Suprapubic skin (tissue), 4 donors: ENCODE data around the gene PRRT3. TPM values are rescaled to one million over a fixed set of nuclear protein-coding genes. Genes with fewer than 3 reads are reported as not detected.
"Not testable (repeated sequence)": the region's sequence is repeated elsewhere in the genome, so short reads cannot be mapped to it uniquely, and the experiment has no call there.

ENCODE experiments used
- DNase-seq, 2 donors: peaks; one replicate each; pipeline ENCODE4 v3.0.0-alpha.2; 2019; ENCODE audit warnings: low spot score in 2 of 2
- H3K27ac ChIP-seq: fragments of 200-600 bp; sonication (generic); one replicate; pipeline ENCODE4 v1.5.1; 2019
- H3K27me3 ChIP-seq: fragments of 200-600 bp; sonication (generic); one replicate; pipeline ENCODE4 v1.5.1; 2019
- H3K36me3 ChIP-seq: fragments of 200-600 bp; sonication (generic); one replicate; pipeline ENCODE4 v1.5.1; 2019
- H3K4me1 ChIP-seq: fragments of 200-600 bp; sonication (generic); one replicate; pipeline ENCODE4 v1.5.1; 2019
- H3K4me3 ChIP-seq: fragments of 200-600 bp; sonication (generic); one replicate; pipeline ENCODE4 v1.5.1; 2019; ENCODE audit warnings: mild to moderate bottlenecking
- H3K9me3 ChIP-seq: fragments of 200-600 bp; sonication (generic); one replicate; pipeline ENCODE4 v1.5.1; 2019
- EP300 ChIP-seq: sonication (generic); formaldehyde crosslinking; IDR thresholded peaks from one replicate; pipeline ENCODE4 v1.6.1; 2017; ENCODE audit warnings: antibody characterized with exemption
- POLR2A ChIP-seq, 2 donors: fragments of 450-650 bp; IDR thresholded peaks; one replicate each; pipeline ENCODE4 v1.6.1; 2017; ENCODE audit warnings: antibody characterized with exemption in 2 of 2, mild to moderate bottlenecking in 2 of 2, moderate library complexity in 2 of 2
- POLR2AphosphoS5 ChIP-seq, 3 donors: sonication (generic); formaldehyde crosslinking; IDR thresholded peaks; one replicate each; pipeline ENCODE4 v1.6.1; 2017; ENCODE audit warnings: antibody characterized with exemption in 3 of 3
- WGBS: methylation state at CpG from one replicate; pipeline ENCODE4 v1.1.5; 2018; 5-methylcytosine and 5-hydroxymethylcytosine counted together
- total RNA-seq, 4 donors: library from RNA; depleted of rRNA; stranded (reverse); fragments of >200 nt; gene quantifications; one replicate each; pipeline ENCODE4 v1.1.0, GENCODE V29; 2016
- TF ChIP-seq, protein P1 (sequence below), 2 donors: fragments of 200-600 bp in 1 of 2; fragments of 450-650 bp in 1 of 2; sonication (generic) in 1 of 2; IDR thresholded peaks; one replicate each; pipeline ENCODE4 v1.5.1; 2016 to 2019; ENCODE audit warnings: antibody characterized with exemption in 2 of 2, mild to moderate bottlenecking in 1 of 2, moderate library complexity in 1 of 2

Gene PRRT3
- total RNA-seq, 4 donors from 2014 or later, result 2.5 to 6.1 (median 3.0) TPM

DNA sequence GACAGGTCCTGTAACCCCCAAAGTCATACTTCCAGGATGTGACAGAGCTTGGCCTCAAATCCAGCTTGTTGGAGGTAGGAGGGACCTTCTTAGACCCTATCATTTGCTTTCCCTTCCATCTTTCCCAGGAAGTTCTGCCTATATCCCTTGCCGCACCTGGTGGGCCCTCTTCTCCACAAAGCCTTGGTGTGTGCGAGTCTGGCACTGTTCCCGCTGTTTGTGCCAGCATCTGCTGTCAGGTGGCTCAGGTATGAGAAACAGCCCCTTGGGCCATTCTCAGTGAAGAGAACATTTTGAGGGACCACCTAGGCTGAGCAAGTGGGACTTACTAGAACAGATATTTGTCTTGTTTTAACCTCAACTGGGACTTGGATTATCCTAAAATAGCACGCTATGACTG, 48.3 kb downstream of the PRRT3 start:
- TF ChIP-seq POLR2AphosphoS5 (IDR thresholded peaks at IDR 0.05), result no peak
- WGBS, result 68% methylated on average over 2 of the region's 4 CpGs
- Histone ChIP-seq H3K36me3 (peaks cover 13% of the 10 kb centered on the region), H3K4me3 (peak overlapping the region; percentile 53), H3K27ac (peak overlapping the region; percentile 89), H3K27me3 (no peaks in the 10 kb centered on the region), H3K9me3 (no peaks in the 10 kb centered on the region), H3K4me1 (peaks cover 46% of the 10 kb centered on the region)
- DNase-seq, result no peak

DNA sequence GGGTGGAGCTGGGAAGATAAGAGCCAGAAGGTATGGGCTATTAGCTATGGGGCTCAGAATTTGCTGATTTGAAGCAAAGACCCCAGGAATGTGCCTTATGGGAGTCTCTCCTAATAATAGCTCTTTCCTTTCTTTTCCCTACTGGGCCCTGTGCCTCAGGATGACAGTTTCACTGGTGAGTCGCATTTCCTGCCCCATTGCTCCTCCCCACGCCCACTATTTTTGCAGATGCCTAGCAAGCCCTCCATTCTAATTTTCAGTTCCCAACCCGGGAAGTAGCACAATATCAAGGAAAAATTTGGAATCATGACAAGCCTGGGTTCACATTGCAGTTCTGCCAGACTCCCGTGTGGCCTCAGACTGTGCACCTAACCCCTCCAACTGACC, 49.0 kb downstream of the PRRT3 start:
- peak overlapping the region; percentile 53 for H3K4me3 ChIP-seq
- WGBS, result 17% methylated on average over 4 of the region's 4 CpGs
- peaks cover 6% of the 10 kb centered on the region for H3K36me3 ChIP-seq
- DNase-seq, result no peak
- H3K4me1 ChIP-seq, result peaks cover 47% of the 10 kb centered on the region
- no peaks in the 10 kb centered on the region for H3K27me3 ChIP-seq
- H3K9me3 ChIP-seq, result no peaks in the 10 kb centered on the region
- peak overlapping the region; percentile 89 for H3K27ac ChIP-seq
- TF ChIP-seq POLR2A (IDR thresholded peaks at IDR 0.05), result no peak
- TF ChIP-seq POLR2AphosphoS5 (IDR thresholded peaks at IDR 0.05), result no peak
- TF ChIP-seq, protein P1, sequence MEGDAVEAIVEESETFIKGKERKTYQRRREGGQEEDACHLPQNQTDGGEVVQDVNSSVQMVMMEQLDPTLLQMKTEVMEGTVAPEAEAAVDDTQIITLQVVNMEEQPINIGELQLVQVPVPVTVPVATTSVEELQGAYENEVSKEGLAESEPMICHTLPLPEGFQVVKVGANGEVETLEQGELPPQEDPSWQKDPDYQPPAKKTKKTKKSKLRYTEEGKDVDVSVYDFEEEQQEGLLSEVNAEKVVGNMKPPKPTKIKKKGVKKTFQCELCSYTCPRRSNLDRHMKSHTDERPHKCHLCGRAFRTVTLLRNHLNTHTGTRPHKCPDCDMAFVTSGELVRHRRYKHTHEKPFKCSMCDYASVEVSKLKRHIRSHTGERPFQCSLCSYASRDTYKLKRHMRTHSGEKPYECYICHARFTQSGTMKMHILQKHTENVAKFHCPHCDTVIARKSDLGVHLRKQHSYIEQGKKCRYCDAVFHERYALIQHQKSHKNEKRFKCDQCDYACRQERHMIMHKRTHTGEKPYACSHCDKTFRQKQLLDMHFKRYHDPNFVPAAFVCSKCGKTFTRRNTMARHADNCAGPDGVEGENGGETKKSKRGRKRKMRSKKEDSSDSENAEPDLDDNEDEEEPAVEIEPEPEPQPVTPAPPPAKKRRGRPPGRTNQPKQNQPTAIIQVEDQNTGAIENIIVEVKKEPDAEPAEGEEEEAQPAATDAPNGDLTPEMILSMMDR (IDR thresholded peaks at IDR 0.05), result no peak
- no peak for TF ChIP-seq EP300

DNA sequence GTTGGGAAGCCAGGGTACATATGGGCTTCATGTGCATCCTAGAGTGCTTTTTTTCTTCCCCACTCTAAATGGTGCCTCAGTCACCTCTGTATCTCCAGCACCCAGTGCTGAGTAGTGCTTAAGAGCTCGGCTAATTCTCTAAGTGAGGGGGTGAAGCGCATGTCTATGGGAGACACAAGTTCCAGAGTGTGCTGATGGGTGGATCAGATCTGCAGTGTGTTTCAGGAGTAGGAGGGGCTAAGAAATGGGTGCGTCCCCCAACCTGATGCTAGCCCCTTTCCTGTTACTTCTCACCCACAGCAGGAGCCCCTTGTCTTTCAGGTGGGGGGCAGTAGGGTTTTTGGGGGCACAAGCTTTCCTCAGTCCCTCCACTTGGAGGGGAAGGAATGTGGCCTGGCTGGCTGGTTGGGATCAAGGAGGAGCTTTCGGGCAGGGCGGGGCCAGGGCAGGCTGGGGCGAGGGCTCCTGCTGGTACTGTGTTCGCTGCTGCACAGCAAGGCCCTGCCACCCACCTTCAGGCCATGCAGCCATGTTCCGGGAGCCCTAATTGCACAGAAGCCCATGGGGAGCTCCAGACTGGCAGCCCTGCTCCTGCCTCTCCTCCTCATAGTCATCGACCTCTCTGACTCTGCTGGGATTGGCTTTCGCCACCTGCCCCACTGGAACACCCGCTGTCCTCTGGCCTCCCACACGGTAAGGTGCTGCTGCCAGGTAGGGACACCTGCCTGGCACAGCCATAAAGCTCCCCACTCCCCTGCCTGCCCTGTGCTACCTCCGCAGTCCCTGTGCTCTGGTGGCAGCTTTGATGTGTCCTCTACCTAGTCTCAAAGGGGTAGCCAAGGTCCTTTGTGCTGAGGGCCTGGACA, 49.6 kb downstream of the PRRT3 start, which contains the start of gene IL17RE:
Gene IL17RE (plus strand): TSS at position 477 of the 866 bp plus-strand sequence. CDS start 85 bp downstream, at position 562.
- peak within 1 kb of the TSS; percentile 89 for H3K27ac ChIP-seq
- TF ChIP-seq EP300, result no peak
- no peak for TF ChIP-seq POLR2AphosphoS5 (IDR thresholded peaks at IDR 0.05)
- no peak for TF ChIP-seq POLR2A (IDR thresholded peaks at IDR 0.05)
- TF ChIP-seq, protein P1 (IDR thresholded peaks at IDR 0.05), result no peak
- peaks cover 4% of the 10 kb centered on the region for H3K36me3 ChIP-seq
- peak in 1 of 2 donors; percentile 73 for DNase-seq
- 38% methylated on average over 10 of the region's 13 CpGs for WGBS
- no peaks in the 10 kb centered on the region for H3K27me3 ChIP-seq
- H3K4me1 ChIP-seq, result peaks cover 50% of the 10 kb centered on the region
- no peaks in the 10 kb centered on the region for H3K9me3 ChIP-seq
- H3K4me3 ChIP-seq, result peak within 1 kb of the TSS; percentile 53

DNA sequence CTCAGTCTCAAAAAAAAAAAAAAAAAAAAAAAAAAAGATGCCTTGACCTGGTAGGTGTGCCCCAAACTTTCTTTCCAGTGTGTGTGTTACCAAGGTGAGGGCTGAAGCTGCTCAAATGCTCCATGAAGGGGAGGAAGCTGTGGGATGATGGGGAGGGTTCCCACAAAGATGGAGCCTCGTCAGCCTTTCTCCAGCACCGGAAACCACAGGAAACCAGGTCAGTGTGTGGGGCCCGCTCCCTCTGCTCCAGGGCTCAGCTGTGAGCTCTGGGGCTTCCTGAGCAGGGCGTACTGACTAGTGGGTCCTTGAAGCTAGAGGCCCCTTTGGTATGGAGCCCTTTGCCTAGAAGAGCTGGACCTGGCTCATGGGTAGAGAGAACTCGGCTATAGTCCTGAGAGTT, 50.2 kb downstream of the PRRT3 start:
- 67% methylated on average over 5 of the region's 5 CpGs for WGBS
- DNase-seq, result no peak
- TF ChIP-seq, protein P1 (IDR thresholded peaks at IDR 0.05), result no peak
- TF ChIP-seq POLR2AphosphoS5 (IDR thresholded peaks at IDR 0.05) (no peak), EP300 (no peak), POLR2A (IDR thresholded peaks at IDR 0.05) (no peak)
- peaks cover 4% of the 10 kb centered on the region for H3K36me3 ChIP-seq
- H3K9me3 ChIP-seq, result no peaks in the 10 kb centered on the region
- H3K4me3 ChIP-seq, result no peak overlapping the region
- H3K27me3 ChIP-seq, result no peaks in the 10 kb centered on the region
- H3K27ac ChIP-seq, result peak overlapping the region; percentile 89
- H3K4me1 ChIP-seq, result peaks cover 55% of the 10 kb centered on the region

DNA sequence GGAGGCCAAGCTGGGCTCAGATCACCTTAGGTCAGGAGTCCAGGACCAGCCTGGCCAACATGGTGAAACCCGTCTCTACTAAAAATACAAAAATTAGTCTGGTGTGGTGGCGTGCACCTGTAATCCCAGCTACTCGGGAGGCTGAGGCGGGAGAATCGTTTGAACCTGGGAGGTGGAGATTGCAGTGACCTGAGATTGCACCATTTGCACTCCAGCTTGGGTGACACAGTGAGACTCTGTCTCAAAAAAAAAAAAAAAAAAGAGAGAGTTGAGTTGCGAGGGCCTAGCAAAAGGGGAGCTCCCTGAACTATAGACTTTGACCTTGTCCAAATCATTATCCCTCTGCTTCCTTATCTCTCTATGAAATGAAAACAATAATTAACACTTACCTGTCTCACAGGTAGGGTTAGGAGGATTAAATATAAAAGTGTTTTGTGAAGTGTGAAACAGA, 51.2 kb downstream of the PRRT3 start:
- WGBS, result 96% methylated on average over 6 of the region's 6 CpGs
- H3K4me3 ChIP-seq, H3K27me3 ChIP-seq, DNase-seq, H3K9me3 ChIP-seq, H3K27ac ChIP-seq, H3K36me3 ChIP-seq: not testable (repeated sequence)
- peaks cover 53% of the 10 kb centered on the region for H3K4me1 ChIP-seq

DNA sequence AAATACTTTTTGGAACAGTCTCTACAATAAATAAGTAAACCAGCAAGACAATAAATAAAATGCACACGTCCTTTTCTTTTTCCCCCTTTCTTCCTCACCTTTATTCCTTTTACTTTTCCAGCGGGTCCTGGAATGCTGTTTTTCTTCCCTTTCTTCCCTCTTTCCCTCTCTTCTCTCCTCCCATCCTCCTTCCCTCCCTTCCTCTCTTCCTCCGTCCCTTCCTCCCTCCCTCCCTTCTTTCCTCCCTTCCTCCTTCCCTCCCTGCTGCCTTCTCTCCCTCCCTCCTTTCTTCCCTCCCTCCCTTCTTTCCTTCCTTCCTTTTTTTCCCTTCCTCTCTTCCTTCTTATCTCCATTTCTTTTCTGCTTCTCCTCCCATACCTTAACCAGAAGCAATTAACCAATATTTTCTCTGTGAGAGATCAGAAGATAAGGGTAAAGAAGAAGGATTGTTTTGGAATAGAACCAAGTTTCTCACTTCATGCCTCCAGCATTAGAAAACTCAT, 52.9 kb downstream of the PRRT3 start:
- no peak for DNase-seq
- H3K27me3 ChIP-seq, result no peaks in the 10 kb centered on the region
- no peaks in the 10 kb centered on the region for H3K9me3 ChIP-seq
- TF ChIP-seq POLR2A (IDR thresholded peaks at IDR 0.05) (no peak), EP300 (no peak), POLR2AphosphoS5 (IDR thresholded peaks at IDR 0.05) (no peak)
- TF ChIP-seq, protein P1 (IDR thresholded peaks at IDR 0.05), result no peak
- peak overlapping the region; percentile 20 for H3K27ac ChIP-seq
- peaks cover 49% of the 10 kb centered on the region for H3K4me1 ChIP-seq
- H3K36me3 ChIP-seq, result no peaks in the 10 kb centered on the region
- WGBS, result 44% methylated on average over 3 of the region's 3 CpGs
- H3K4me3 ChIP-seq, result no peak overlapping the region
